OCI-LY7 (cell line): ENCODE measurements around the gene SETBP1. TPM values are rescaled to one million over a fixed set of nuclear protein-coding genes. Genes with fewer than 3 reads are reported as not detected.

Experiments
- BruUV-seq: library from RNA; stranded (reverse); fragments of 400-500 nt; replicated peaks from 2 replicates; lab custom pipeline; 2021; lab: Mats Ljungman, UMichigan
- CTCF ChIA-PET: fragments of 300-600 bp; sonication (Branson Sonifier 250); formaldehyde crosslinking; loops from one replicate; lab custom pipeline; 2022; ENCODE audit warnings: antibody characterized with exemption; ENCODE audit not compliant: unreplicated experiment; lab: Charles Lee
- POLR2A ChIA-PET: fragments of 300-600 bp; sonication (Branson Sonifier 250); formaldehyde crosslinking; loops from one replicate; lab custom pipeline; 2022; ENCODE audit warnings: antibody characterized with exemption; lab: Charles Lee
- DNase-seq: peaks from one replicate; pipeline ENCODE4 v3.0.0-alpha.2; 2015; ENCODE audit warnings: low spot score
- H2AFZ ChIP-seq: fragments of 200-600 bp; sonication (generic), shearing (Covaris generic); 2 replicates; pipeline ENCODE4 v1.6.1; 2014; ENCODE audit warnings: mild to moderate bottlenecking, antibody characterized with exemption, low read length, moderate library complexity
- H3K27ac ChIP-seq: fragments of 200-600 bp; sonication (generic); 2 replicates; pipeline ENCODE4 v1.5.1; 2014; ENCODE audit warnings: mixed run types, low read depth, mild to moderate bottlenecking, moderate library complexity, low read length, inconsistent platforms; ENCODE audit not compliant: poor library complexity, severe bottlenecking
- H3K36me3 ChIP-seq: fragments of 200-600 bp; sonication (generic); 2 replicates; pipeline ENCODE4 v1.6.1; 2014; ENCODE audit warnings: mild to moderate bottlenecking, antibody characterized with exemption, low read length, moderate library complexity, mixed read lengths; ENCODE audit not compliant: insufficient read depth
- H3K4me1 ChIP-seq: fragments of 200-600 bp; sonication (generic); 2 replicates; pipeline ENCODE4 v1.5.1; 2014; ENCODE audit warnings: mild to moderate bottlenecking, low read length; ENCODE audit not compliant: insufficient read depth, poor library complexity, severe bottlenecking
- H3K4me2 ChIP-seq: fragments of 200-600 bp; sonication (generic); 2 replicates; pipeline ENCODE4 v1.6.1; 2014; ENCODE audit warnings: mild to moderate bottlenecking, low read length
- H3K4me3 ChIP-seq: fragments of 200-600 bp; sonication (generic); 2 replicates; pipeline ENCODE4 v1.5.1; 2014; ENCODE audit warnings: mild to moderate bottlenecking, low read depth, low read length; ENCODE audit not compliant: poor library complexity, severe bottlenecking
- H3K79me2 ChIP-seq: fragments of 200-600 bp; sonication (generic); 2 replicates; pipeline ENCODE4 v1.6.1; 2016; ENCODE audit warnings: low read depth, mild to moderate bottlenecking, low read length, moderate library complexity, mixed read lengths; ENCODE audit not compliant: insufficient read depth
- H3K9me2 ChIP-seq: fragments of 200-600 bp; sonication (generic); 2 replicates; pipeline ENCODE4 v1.6.1; 2016; ENCODE audit warnings: mild to moderate bottlenecking, low read length, mixed read lengths; ENCODE audit not compliant: insufficient read depth
- H3K9me3 ChIP-seq: fragments of 200-600 bp; sonication (generic); 2 replicates; pipeline ENCODE4 v1.6.1; 2014; ENCODE audit warnings: mild to moderate bottlenecking, mixed run types, low read length, mixed read lengths
- H4K20me1 ChIP-seq: fragments of 200-600 bp; sonication (generic); 2 replicates; pipeline ENCODE4 v1.6.1; 2014; ENCODE audit warnings: mild to moderate bottlenecking, antibody characterized with exemption, low read length, moderate library complexity, mixed read lengths; ENCODE audit not compliant: insufficient read depth
- CTCF ChIP-seq: fragments of 200-600 bp; sonication (generic); conservative IDR thresholded peaks from 2 replicates; pipeline ENCODE4 v1.5.1; 2014; ENCODE audit warnings: mild to moderate bottlenecking, antibody characterized with exemption, low read length, moderate library complexity, mixed read lengths
- EZH2phosphoT487 ChIP-seq: fragments of 200-600 bp; sonication (generic); IDR thresholded peaks from 2 replicates; pipeline ENCODE4 v1.6.1; 2018; ENCODE audit warnings: low read depth, borderline replicate concordance, mild to moderate bottlenecking, mixed run types, antibody characterized with exemption, low read length, moderate library complexity, mixed read lengths
- intact Hi-C: fragments of 100-400 bp; cut with micrococcal nuclease; formaldehyde crosslinking; loops from one replicate; pipeline ENCODE4 v1.10.0; 2022; ENCODE audit not compliant: unreplicated experiment
- total RNA-seq, 2 experiments: library from RNA; depleted of rRNA in 1 of 2; stranded (reverse); fragments of >200 nt in 1 of 2; shearing (Covaris generic) in 1 of 2; gene quantifications; 2 replicates each; pipeline ENCODE4 v1.2.3, GENCODE V29; 2014 to 2022

Gene SETBP1
- total RNA-seq, 2 experiments from 2014 or later, result 2.6 to 9.1 TPM

GRCh38 chr18:44710931-44711330 lies 30.2 kb downstream of the SETBP1 start:
- H3K9me3 ChIP-seq, result no peaks in the 10 kb centered on the region
- TF ChIP-seq EZH2phosphoT487 (no peak), CTCF (no peak)
- no peaks in the 10 kb centered on the region for H3K79me2 ChIP-seq
- H3K4me1 ChIP-seq, result peaks cover 12% of the 10 kb centered on the region
- no peak overlapping the region for H3K4me3 ChIP-seq
- no peak for DNase-seq
- H3K4me2 ChIP-seq, result no peak overlapping the region
- intact Hi-C loops, result no loop called here
- H2AFZ ChIP-seq, result no peak overlapping the region
- CTCF ChIA-PET, result no interaction called here
- H4K20me1 ChIP-seq, result no peaks in the 10 kb centered on the region
- no TSS peak for BruUV-seq
- no peaks in the 10 kb centered on the region for H3K36me3 ChIP-seq
- POLR2A ChIA-PET, result interaction anchor here (1.0 kb wide), 1 partner anchor 19 kb away, joined by 4 read pairs; no protein-coding TSS in a partner anchor
- H3K27ac ChIP-seq, result no peak overlapping the region
- H3K9me2 ChIP-seq, result no peaks in the 10 kb centered on the region

- intact Hi-C loops, result no loop called here
- Histone ChIP-seq H3K4me1 (peaks cover 12% of the 10 kb centered on the region), H3K9me3 (no peaks in the 10 kb centered on the region), H3K9me2 (no peaks in the 10 kb centered on the region), H3K4me3 (no peak overlapping the region), H3K36me3 (no peaks in the 10 kb centered on the region), H3K27ac (no peak overlapping the region), H3K79me2 (no peaks in the 10 kb centered on the region), H3K4me2 (no peak overlapping the region), H2AFZ (no peak overlapping the region), H4K20me1 (no peaks in the 10 kb centered on the region)
- DNase-seq, result no peak
- ChIA-PET CTCF (no interaction called here), POLR2A (no interaction called here)
- no peak for TF ChIP-seq CTCF
- no TSS peak for BruUV-seq
Measured at GRCh38 chr18:44712025-44712424, 31.3 kb downstream of the SETBP1 start.

GRCh38 chr18:44713435-44713834 lies 32.7 kb downstream of the SETBP1 start:
- H3K27ac ChIP-seq, result no peak overlapping the region
- TF ChIP-seq EZH2phosphoT487 (no peak), CTCF (no peak)
- no peak overlapping the region for H2AFZ ChIP-seq
- H3K4me3 ChIP-seq, result no peak overlapping the region
- CTCF ChIA-PET, result interaction anchor here (0.6 kb wide), 1 partner anchor 43 kb away, joined by 3 read pairs; no protein-coding TSS in a partner anchor
- no peaks in the 10 kb centered on the region for H3K79me2 ChIP-seq
- no peaks in the 10 kb centered on the region for H3K36me3 ChIP-seq
- POLR2A ChIA-PET, result interaction anchor here (0.6 kb wide), 1 partner anchor 18 kb away, joined by 3 read pairs; no protein-coding TSS in a partner anchor
- H4K20me1 ChIP-seq, result no peaks in the 10 kb centered on the region
- no peak overlapping the region for H3K4me2 ChIP-seq
- H3K4me1 ChIP-seq, result peaks cover 12% of the 10 kb centered on the region
- intact Hi-C loops, result no loop called here
- H3K9me3 ChIP-seq, result no peaks in the 10 kb centered on the region
- no TSS peak for BruUV-seq
- no peak for DNase-seq
- no peaks in the 10 kb centered on the region for H3K9me2 ChIP-seq
